ENCODE results near the gene OTOG.

OTOG gene

GRCh38 chr11:17581732-17582053 lies 34.6 kb downstream of the OTOG start:
- no peak for DNase-seq (ENCODE audit: low read depth)

GRCh38 chr11:17585911-17586695 lies 39.0 kb downstream of the OTOG start:
- no peak for DNase-seq (ENCODE audit: low read depth)

- DNase-seq (ENCODE audit: low read depth): no peak
Measured at GRCh38 chr11:17588166-17588565, 41.1 kb downstream of the OTOG start.

- DNase-seq (ENCODE audit: low read depth): no peak
Measured at GRCh38 chr11:17588721-17589120, 41.7 kb downstream of the OTOG start.

- no peak for DNase-seq (ENCODE audit: low read depth)
Measured at GRCh38 chr11:17590463-17590862, 43.4 kb downstream of the OTOG start.

- no peak for DNase-seq (ENCODE audit: low read depth)
Measured at GRCh38 chr11:17591293-17591692, 44.2 kb downstream of the OTOG start.

GRCh38 chr11:17593466-17594245 lies 46.6 kb downstream of the OTOG start:
- no peak for DNase-seq (ENCODE audit: low read depth)

GRCh38 chr11:17594686-17595192 lies 47.7 kb downstream of the OTOG start:
- no peak for DNase-seq (ENCODE audit: low read depth)

GRCh38 chr11:17595526-17596309 lies 48.7 kb downstream of the OTOG start:
- DNase-seq (ENCODE audit: low read depth): no peak

- no peak for DNase-seq (ENCODE audit: low read depth)
Measured at GRCh38 chr11:17596310-17596669, 49.2 kb downstream of the OTOG start.

GRCh38 chr11:17596711-17597110 lies 49.7 kb downstream of the OTOG start:
- DNase-seq (ENCODE audit: low read depth): no peak

GRCh38 chr11:17597770-17598169 lies 50.7 kb downstream of the OTOG start:
- no peak for DNase-seq (ENCODE audit: low read depth)

GRCh38 chr11:17598700-17599459 lies 51.8 kb downstream of the OTOG start:
- peak; percentile 20 for DNase-seq (ENCODE audit: low read depth)

GRCh38 chr11:17599460-17599925 lies 52.4 kb downstream of the OTOG start:
- no peak for DNase-seq (ENCODE audit: low read depth)

- DNase-seq (ENCODE audit: low read depth): no peak
Measured at GRCh38 chr11:17600316-17601255, 53.5 kb downstream of the OTOG start.

- DNase-seq (ENCODE audit: low read depth): no peak
Measured at GRCh38 chr11:17601256-17601671, 54.2 kb downstream of the OTOG start.

GRCh38 chr11:17601676-17602075 lies 54.6 kb downstream of the OTOG start:
- no peak for DNase-seq (ENCODE audit: low read depth)

- DNase-seq (ENCODE audit: low read depth): no peak
Measured at GRCh38 chr11:17602105-17603001, 55.3 kb downstream of the OTOG start.

- DNase-seq (ENCODE audit: low read depth): no peak
Measured at GRCh38 chr11:17603056-17603825, 56.2 kb downstream of the OTOG start.
